Endothelial cell (in vitro differentiated cells): ENCODE data around the gene AK1. TPM values are rescaled to one million over a fixed set of nuclear protein-coding genes. Genes with fewer than 3 reads are reported as not detected.

Experiments used
- DNase-seq: peaks from one replicate; pipeline ENCODE4 v3.0.0; 2021; ENCODE audit warnings: low spot score
- H3K27ac Mint-ChIP-seq: one replicate; pipeline ENCODE4 v1.8.0; 2021; ENCODE audit warnings: mixed read lengths, inconsistent platforms; ENCODE audit not compliant: unreplicated experiment
- H3K27me3 Mint-ChIP-seq: one replicate; pipeline ENCODE4 v1.8.0; 2021; ENCODE audit warnings: mild to moderate bottlenecking, moderate library complexity, mixed read lengths, inconsistent platforms; ENCODE audit not compliant: unreplicated experiment
- H3K36me3 Mint-ChIP-seq: one replicate; pipeline ENCODE4 v1.8.0; 2021; ENCODE audit warnings: mild to moderate bottlenecking, low read depth, mixed read lengths, inconsistent platforms; ENCODE audit not compliant: unreplicated experiment
- H3K4me1 Mint-ChIP-seq: one replicate; pipeline ENCODE4 v1.8.0; 2021; ENCODE audit warnings: mild to moderate bottlenecking, mixed read lengths, inconsistent platforms; ENCODE audit not compliant: unreplicated experiment
- H3K4me3 Mint-ChIP-seq: one replicate; pipeline ENCODE4 v1.8.0; 2021; ENCODE audit warnings: mild to moderate bottlenecking, mixed read lengths, inconsistent platforms; ENCODE audit not compliant: unreplicated experiment
- H3K9me3 Mint-ChIP-seq: one replicate; pipeline ENCODE4 v1.8.0; 2021; ENCODE audit warnings: mixed read lengths, inconsistent platforms; ENCODE audit not compliant: unreplicated experiment
- CTCF ChIP-seq: fragments of 200-600 bp; sonication (generic); IDR thresholded peaks from one replicate; pipeline ENCODE4 v1.5.0; 2021; ENCODE audit warnings: antibody characterized with exemption; ENCODE audit not compliant: unreplicated experiment
- total RNA-seq: library from RNA; stranded (reverse); fragmentation: NEBNext Ultra II Directional; extraction: Animal tissue kit (Norgen Biotek cat#: 25700); gene quantifications from one replicate; pipeline ENCODE4 v1.2.1, GENCODE V29; 2021; ENCODE audit not compliant: unreplicated experiment

Gene AK1
- total RNA-seq, 1 donor from 2014 or later, result 63.3 TPM

GRCh38 chr9:127904561-127905003 is 27.1 kb upstream of the AK1 start:
- Mint-ChIP-seq H3K4me1 (peaks cover 29% of the 10 kb centered on the region), H3K27ac (peak overlapping the region; percentile 76), H3K9me3 (no peaks in the 10 kb centered on the region), H3K36me3 (no peaks in the 10 kb centered on the region), H3K4me3 (no peak overlapping the region), H3K27me3 (peaks cover 7% of the 10 kb centered on the region)
- TF ChIP-seq CTCF, result no peak
- DNase-seq, result no peak

GRCh38 chr9:127903557-127904475 is 26.3 kb upstream of the AK1 start:
- Mint-ChIP-seq H3K4me1 (peaks cover 29% of the 10 kb centered on the region), H3K4me3 (no peak overlapping the region), H3K27ac (peak overlapping the region; percentile 76)

GRCh38 chr9:127899128-127899943 is 21.9 kb upstream of the AK1 start, which contains the start of gene ST6GALNAC6:
Gene ST6GALNAC6, minus strand, starts transcription at chr9:127899603. Its CDS starts 1,622 bp downstream, at chr9:127897981.
- peak; percentile 83 for DNase-seq
- peaks cover 18% of the 10 kb centered on the region for H3K36me3 Mint-ChIP-seq
- H3K4me1 Mint-ChIP-seq, result peaks cover 32% of the 10 kb centered on the region
- peak within 1 kb of the TSS; percentile 52 for H3K27ac Mint-ChIP-seq
- peaks cover 6% of the 10 kb centered on the region for H3K27me3 Mint-ChIP-seq
- peak within 1 kb of the TSS; percentile 93 for H3K4me3 Mint-ChIP-seq
- H3K9me3 Mint-ChIP-seq, result no peaks in the 10 kb centered on the region
- TF ChIP-seq CTCF, result no peak

More at GRCh38 chr9:127903557-127904475, 26.3 kb upstream of the AK1 start:
- Mint-ChIP-seq H3K9me3 (no peaks in the 10 kb centered on the region), H3K27me3 (peaks cover 7% of the 10 kb centered on the region), H3K36me3 (no peaks in the 10 kb centered on the region)
- TF ChIP-seq CTCF, result no peak
- DNase-seq, result peak; percentile 47

GRCh38 chr9:127898433-127899127 is 21.1 kb upstream of the AK1 start:
- Mint-ChIP-seq H3K27me3 (peaks cover 6% of the 10 kb centered on the region), H3K4me1 (peaks cover 24% of the 10 kb centered on the region), H3K9me3 (no peaks in the 10 kb centered on the region), H3K4me3 (peak overlapping the region; percentile 93), H3K27ac (no peak overlapping the region), H3K36me3 (peaks cover 25% of the 10 kb centered on the region)
- no peak for TF ChIP-seq CTCF
- DNase-seq, result no peak
